ENCODE results near the gene CLCNKB.

Gene CLCNKB

GRCh38 chr1:16088996-16089395 is 45.4 kb downstream of the CLCNKB start:
- in situ Hi-C loops (cut with HindIII; ENCODE audit: low sequenced_read_pairs): no loop called here

DNA sequence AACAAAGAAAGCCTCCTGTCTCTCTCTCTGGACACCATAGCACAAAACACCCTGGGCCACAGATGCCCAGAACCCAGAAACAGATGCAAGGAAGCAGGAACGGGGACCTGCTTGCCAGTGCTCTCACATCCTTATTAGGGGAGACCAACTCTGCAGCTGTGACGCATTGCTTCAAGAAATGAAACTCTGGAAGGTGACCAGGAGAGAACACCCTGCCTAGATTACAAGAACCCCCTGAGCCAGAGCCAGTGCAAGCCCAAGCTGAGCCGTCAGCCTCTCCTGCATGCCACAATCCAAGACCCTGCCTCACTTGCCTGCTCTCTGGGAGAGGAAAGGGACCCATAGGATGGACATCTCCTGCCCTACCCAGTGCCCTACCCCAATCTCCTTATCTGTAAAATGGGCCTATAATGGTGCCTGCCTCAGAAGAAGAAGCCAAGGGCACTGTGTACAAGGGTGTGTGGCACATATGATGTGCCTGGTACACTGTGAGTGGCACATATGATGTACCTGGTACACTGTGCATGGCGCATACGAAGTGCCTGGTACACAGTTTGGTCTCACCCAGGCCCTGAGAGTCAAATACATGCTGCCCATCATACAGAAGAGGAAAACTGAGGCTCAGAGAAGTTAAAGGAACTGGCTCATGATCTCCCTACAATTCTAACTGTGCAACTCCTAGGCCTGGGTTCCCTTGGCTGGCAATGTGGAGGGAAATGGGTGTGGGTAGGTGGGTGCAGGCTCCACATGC is 46.7 kb downstream of the CLCNKB start:
- in situ Hi-C loops (cut with HindIII; ENCODE audit: low sequenced_read_pairs): no loop called here

- in situ Hi-C loops (cut with HindIII; ENCODE audit: low sequenced_read_pairs): no loop called here
Observed at GRCh38 chr1:16091296-16091695, 47.7 kb downstream of the CLCNKB start.

DNA sequence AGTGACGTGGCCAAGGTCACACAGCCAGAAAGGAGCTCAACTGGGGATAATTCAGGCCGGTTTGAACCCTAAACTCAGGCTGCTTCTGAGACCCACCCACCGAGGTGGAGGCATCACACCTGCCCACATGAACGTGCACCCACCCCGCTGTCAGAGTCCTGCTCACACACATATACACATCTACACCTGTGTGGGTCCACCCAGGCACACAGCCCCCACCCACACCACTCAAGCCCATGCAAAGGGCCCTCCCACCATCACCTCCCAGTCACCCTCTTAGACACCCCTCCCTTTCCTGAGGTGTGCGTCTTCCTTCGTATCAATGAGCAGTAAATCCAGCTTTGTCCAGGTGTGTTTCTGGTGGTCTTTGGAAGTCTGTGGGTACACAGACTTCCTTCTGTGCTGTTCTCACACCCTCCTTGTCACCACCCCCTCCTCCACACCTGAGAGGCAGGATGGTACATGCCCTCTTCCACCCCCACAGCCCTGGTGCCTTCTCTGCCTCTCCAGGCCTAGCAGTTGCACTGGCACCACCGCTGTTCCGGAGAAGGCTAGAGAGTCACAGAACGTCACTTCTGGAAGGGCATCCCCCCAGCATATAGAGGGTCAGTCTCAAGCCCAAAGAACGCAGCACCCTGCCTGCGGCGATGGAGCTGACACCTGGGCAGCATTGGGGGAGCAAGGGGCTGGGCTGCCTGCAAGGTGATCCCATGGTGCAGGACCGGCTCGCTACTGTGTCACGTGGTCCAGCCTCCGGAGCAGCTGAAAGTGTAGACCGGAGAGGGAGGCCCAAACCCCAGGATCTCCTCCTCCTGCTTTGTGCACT is 48.7 kb downstream of the CLCNKB start:
- in situ Hi-C loops (cut with HindIII; ENCODE audit: low sequenced_read_pairs): no loop called here

DNA sequence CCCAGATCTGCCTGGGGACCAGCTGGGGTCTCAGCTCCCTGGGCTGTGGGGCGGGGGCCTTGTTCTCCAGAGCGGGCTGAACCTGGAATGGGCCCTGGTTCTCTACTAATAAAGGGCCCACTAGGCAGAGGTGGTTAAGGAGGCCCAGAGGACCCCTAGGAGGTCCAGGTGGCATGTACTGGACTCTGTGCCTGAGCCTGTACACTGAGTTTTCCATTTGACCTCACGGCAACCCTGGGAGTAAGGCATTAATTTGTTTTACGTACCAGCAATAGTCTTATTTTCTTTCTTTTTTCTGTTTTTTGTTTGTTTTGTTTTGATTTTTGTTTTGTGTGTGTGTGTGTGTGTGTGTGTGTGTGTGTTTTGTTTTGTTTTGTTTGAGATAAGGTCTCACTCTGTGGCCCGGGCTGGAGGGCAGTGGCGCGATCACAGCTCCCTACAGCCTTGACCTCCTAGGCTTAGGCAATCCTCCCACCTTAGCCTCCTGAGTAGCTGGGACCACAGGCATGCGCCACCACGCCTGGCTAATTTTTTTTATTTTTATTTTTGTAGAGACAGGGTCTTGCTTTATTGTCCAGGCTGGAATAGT is 49.4 kb downstream of the CLCNKB start:
- in situ Hi-C loops (cut with HindIII; ENCODE audit: low sequenced_read_pairs): no loop called here

GRCh38 chr1:16093611-16094010 is 50.0 kb downstream of the CLCNKB start:
- in situ Hi-C loops (cut with HindIII; ENCODE audit: low sequenced_read_pairs): no loop called here

DNA sequence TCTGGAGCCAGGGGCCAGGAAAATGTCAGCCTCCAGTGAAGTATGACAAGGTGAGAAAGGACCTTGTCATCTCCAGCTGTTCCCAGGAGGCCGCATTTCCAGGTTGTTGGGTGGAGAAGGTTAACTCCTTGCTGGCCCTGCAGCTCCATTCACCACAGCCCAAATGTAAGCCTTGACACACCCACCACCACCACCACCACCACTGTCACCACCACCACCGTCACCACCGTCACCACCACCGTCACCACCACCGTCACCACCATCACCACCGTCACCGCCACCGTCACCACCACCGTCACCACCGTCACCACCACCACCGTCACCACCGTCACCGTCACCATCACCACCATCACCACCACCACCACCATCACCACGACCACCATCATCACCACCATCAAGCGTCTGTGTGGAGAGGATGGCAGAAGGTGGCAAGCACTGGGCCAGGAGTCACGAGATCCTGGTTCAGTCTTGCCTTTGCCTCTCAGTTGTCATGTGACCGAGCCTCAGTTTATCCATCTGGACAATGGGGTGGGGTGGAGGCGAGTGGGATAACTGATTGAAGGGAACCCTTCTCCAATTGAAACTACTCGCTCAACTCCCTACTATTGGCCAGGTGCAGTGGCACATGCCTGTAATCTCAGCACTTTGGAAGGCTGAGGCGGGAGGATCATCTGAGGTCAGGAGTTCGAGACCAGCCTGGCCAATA is 51.0 kb downstream of the CLCNKB start:
- in situ Hi-C loops (cut with HindIII; ENCODE audit: low sequenced_read_pairs): no loop called here

GRCh38 chr1:16095447-16095846 is 51.9 kb downstream of the CLCNKB start:
- in situ Hi-C loops (cut with HindIII; ENCODE audit: low sequenced_read_pairs): no loop called here

- in situ Hi-C loops (cut with HindIII; ENCODE audit: low sequenced_read_pairs): no loop called here
Observed at GRCh38 chr1:16099412-16099811, 55.8 kb downstream of the CLCNKB start.

DNA sequence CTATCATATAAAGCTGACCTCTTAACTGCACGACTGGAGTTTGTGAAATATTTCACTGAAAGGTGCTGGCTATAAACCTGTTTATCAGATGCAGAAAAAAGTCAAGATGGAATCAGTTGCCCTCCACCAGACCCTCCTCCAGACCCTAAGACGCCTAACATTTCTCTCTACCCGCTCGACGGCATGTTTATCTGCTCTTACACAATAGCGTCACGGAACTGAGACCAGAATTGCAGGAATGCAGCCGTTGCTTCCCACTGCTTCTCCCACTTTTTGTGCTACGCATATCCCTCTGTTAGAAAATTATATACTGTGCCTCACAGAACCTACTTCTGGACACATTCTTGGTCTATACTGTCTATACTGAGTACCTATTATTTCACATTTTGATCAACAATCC is 58.0 kb downstream of the CLCNKB start:
- in situ Hi-C loops (cut with HindIII; ENCODE audit: low sequenced_read_pairs): no loop called here
